ENCODE results near the gene CYBB.

CYBB gene

DNA sequence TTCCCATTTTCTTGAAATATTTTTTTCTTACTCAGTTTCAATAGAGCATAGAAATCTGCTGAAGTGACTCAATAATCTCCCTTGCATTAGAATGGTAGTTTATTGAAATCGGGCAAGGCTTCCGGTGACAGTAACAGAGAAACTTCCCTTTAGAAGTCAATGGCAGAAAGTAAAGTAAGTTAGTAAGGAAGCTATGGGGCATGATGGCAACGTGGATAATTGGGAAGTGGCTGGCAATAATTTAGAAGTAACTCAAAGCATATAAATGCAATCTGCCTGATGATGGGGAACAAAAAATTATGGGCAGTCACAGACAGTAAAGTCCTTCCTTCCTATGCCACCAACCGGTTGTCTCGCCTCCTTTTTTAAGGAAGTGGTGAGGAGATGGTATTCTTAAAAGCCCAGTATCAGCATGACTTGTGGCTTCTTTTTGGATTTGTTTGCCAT, 7.6 kb downstream of the CYBB start:
- DNase-seq (ENCODE audit: extremely low spot score): no peak
- ChIA-PET POLR2A (no interaction called here), CTCF (no interaction called here)
- TF ChIP-seq CTBP1 (IDR thresholded peaks at IDR 0.05; ENCODE audit: borderline replicate concordance) (no peak), FOXK2 (IDR thresholded peaks at IDR 0.05) (no peak), BHLHE40 (IDR thresholded peaks at IDR 0.05; ENCODE audit: borderline replicate concordance) (no peak), HDGF (IDR thresholded peaks at IDR 0.05; ENCODE audit: borderline replicate concordance) (no peak), ELF4 (IDR thresholded peaks at IDR 0.05) (no peak), SUZ12 (IDR thresholded peaks at IDR 0.05) (no peak), PKNOX1 (IDR thresholded peaks at IDR 0.05) (no peak), ARNT (IDR thresholded peaks at IDR 0.05) (no peak), TARDBP (IDR thresholded peaks at IDR 0.05) (no peak), LEF1 (IDR thresholded peaks at IDR 0.05; ENCODE audit: borderline replicate concordance) (no peak)

DNA sequence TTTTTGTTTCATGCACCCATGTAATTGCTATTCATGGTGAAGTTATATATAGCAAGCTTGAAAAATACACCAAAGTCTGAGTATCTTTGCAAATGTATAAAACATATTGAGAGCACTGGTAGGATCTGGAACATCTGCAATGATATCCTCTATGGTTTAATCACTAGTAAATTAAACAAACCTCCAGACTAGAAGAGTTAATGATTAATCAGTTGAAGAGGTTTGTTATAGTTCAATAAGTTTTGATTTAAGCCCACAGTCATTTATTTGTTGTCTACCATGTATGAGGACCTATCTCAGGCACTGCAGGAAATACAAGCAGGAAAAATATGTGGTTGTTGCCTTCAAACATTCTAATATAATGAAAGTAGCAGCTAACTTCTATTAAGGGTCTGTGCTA, 16.5 kb downstream of the CYBB start:
- TF ChIP-seq FOXK2 (IDR thresholded peaks at IDR 0.05) (no peak), PKNOX1 (IDR thresholded peaks at IDR 0.05) (no peak), FOXM1 (IDR thresholded peaks at IDR 0.05; ENCODE audit: borderline replicate concordance) (no peak), SP1 (IDR thresholded peaks at IDR 0.05) (no peak), BHLHE40 (IDR thresholded peaks at IDR 0.05; ENCODE audit: borderline replicate concordance) (no peak)
- no peak for DNase-seq (ENCODE audit: extremely low spot score)
- ChIA-PET POLR2A (no interaction called here), CTCF (no interaction called here)

GRCh38 chrX:37796805-37797204, 16.9 kb downstream of the CYBB start:
- DNase-seq (ENCODE audit: extremely low spot score): no peak
- ChIA-PET POLR2A (no interaction called here), CTCF (no interaction called here)
- no peak for TF ChIP-seq ZNF384 (IDR thresholded peaks at IDR 0.05)
- no peak for TF ChIP-seq ELF4 (IDR thresholded peaks at IDR 0.05)
- TF ChIP-seq PKNOX1 (IDR thresholded peaks at IDR 0.05): no peak
- TF ChIP-seq HDGF (IDR thresholded peaks at IDR 0.05; ENCODE audit: borderline replicate concordance): no peak
- TF ChIP-seq LEF1 (IDR thresholded peaks at IDR 0.05; ENCODE audit: borderline replicate concordance): no peak
- TF ChIP-seq SUZ12 (IDR thresholded peaks at IDR 0.05): no peak
- no peak for TF ChIP-seq CTBP1 (IDR thresholded peaks at IDR 0.05; ENCODE audit: borderline replicate concordance)
- no peak for TF ChIP-seq SP1 (IDR thresholded peaks at IDR 0.05)
- no peak for TF ChIP-seq L3MBTL2 (conservative IDR thresholded peaks at IDR 0.05)
- no peak for TF ChIP-seq FOXM1 (IDR thresholded peaks at IDR 0.05; ENCODE audit: borderline replicate concordance)
- no peak for TF ChIP-seq ARNT (IDR thresholded peaks at IDR 0.05)
- TF ChIP-seq TARDBP (IDR thresholded peaks at IDR 0.05): no peak
- no peak for TF ChIP-seq BHLHE40 (IDR thresholded peaks at IDR 0.05; ENCODE audit: borderline replicate concordance)
- no peak for TF ChIP-seq FOXA1 (IDR thresholded peaks at IDR 0.05)
- TF ChIP-seq NFRKB (IDR thresholded peaks at IDR 0.05): no peak
- TF ChIP-seq FOXK2 (IDR thresholded peaks at IDR 0.05): no peak

GRCh38 chrX:37799936-37800335, 20.1 kb downstream of the CYBB start:
- TF ChIP-seq TARDBP (IDR thresholded peaks at IDR 0.05) (no peak), ZNF384 (IDR thresholded peaks at IDR 0.05) (no peak), LEF1 (IDR thresholded peaks at IDR 0.05; ENCODE audit: borderline replicate concordance) (no peak), FOXA1 (IDR thresholded peaks at IDR 0.05) (no peak), FOXK2 (IDR thresholded peaks at IDR 0.05) (no peak), SP1 (IDR thresholded peaks at IDR 0.05) (no peak), SUZ12 (IDR thresholded peaks at IDR 0.05) (no peak), ELF4 (IDR thresholded peaks at IDR 0.05) (no peak), L3MBTL2 (conservative IDR thresholded peaks at IDR 0.05) (no peak), HDGF (IDR thresholded peaks at IDR 0.05; ENCODE audit: borderline replicate concordance) (no peak), FOXM1 (IDR thresholded peaks at IDR 0.05; ENCODE audit: borderline replicate concordance) (no peak), NFRKB (IDR thresholded peaks at IDR 0.05) (no peak), ARNT (IDR thresholded peaks at IDR 0.05) (no peak), CTBP1 (IDR thresholded peaks at IDR 0.05; ENCODE audit: borderline replicate concordance) (no peak), BHLHE40 (IDR thresholded peaks at IDR 0.05; ENCODE audit: borderline replicate concordance) (no peak)
- no peak for DNase-seq (ENCODE audit: extremely low spot score)
- ChIA-PET POLR2A (no interaction called here), CTCF (no interaction called here)

DNA sequence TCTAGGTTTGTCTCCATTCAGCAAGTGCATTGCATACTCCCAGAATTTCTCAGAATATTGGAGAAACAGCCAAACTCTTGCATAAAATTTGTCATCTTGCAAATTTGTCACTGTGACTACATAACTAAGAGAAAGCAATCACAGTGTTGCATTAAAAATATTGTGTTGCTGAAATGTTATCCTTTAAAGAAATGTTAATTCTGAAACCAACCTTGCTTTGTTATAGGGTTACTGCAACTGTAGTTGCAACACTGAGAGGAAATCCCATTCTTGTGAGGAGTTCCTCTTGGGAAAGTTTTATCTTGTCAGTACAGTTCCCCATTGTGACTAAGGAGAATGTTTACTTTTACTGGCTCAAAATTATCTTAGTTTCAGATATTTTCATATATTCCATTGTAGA, 20.9 kb downstream of the CYBB start:
- ChIA-PET CTCF (no interaction called here), POLR2A (no interaction called here)
- no peak for TF ChIP-seq L3MBTL2 (conservative IDR thresholded peaks at IDR 0.05)
- no peak for TF ChIP-seq BHLHE40 (IDR thresholded peaks at IDR 0.05; ENCODE audit: borderline replicate concordance)
- TF ChIP-seq FOXK2 (IDR thresholded peaks at IDR 0.05): no peak
- no peak for TF ChIP-seq FOXA1 (IDR thresholded peaks at IDR 0.05)
- TF ChIP-seq TARDBP (IDR thresholded peaks at IDR 0.05): no peak
- no peak for TF ChIP-seq ARNT (IDR thresholded peaks at IDR 0.05)
- no peak for TF ChIP-seq FOXM1 (IDR thresholded peaks at IDR 0.05; ENCODE audit: borderline replicate concordance)
- no peak for TF ChIP-seq ELF4 (IDR thresholded peaks at IDR 0.05)
- TF ChIP-seq HDGF (IDR thresholded peaks at IDR 0.05; ENCODE audit: borderline replicate concordance): no peak
- no peak for TF ChIP-seq SUZ12 (IDR thresholded peaks at IDR 0.05)
- TF ChIP-seq LEF1 (IDR thresholded peaks at IDR 0.05; ENCODE audit: borderline replicate concordance): no peak
- TF ChIP-seq SP1 (IDR thresholded peaks at IDR 0.05): no peak
- TF ChIP-seq ZNF384 (IDR thresholded peaks at IDR 0.05): no peak
- no peak for TF ChIP-seq CTBP1 (IDR thresholded peaks at IDR 0.05; ENCODE audit: borderline replicate concordance)
- DNase-seq (ENCODE audit: extremely low spot score): no peak

- TF ChIP-seq CTBP1 (IDR thresholded peaks at IDR 0.05; ENCODE audit: borderline replicate concordance) (no peak), BHLHE40 (IDR thresholded peaks at IDR 0.05; ENCODE audit: borderline replicate concordance) (no peak), SUZ12 (IDR thresholded peaks at IDR 0.05) (no peak), TARDBP (IDR thresholded peaks at IDR 0.05) (no peak), ZNF384 (IDR thresholded peaks at IDR 0.05) (no peak), FOXM1 (IDR thresholded peaks at IDR 0.05; ENCODE audit: borderline replicate concordance) (no peak), L3MBTL2 (conservative IDR thresholded peaks at IDR 0.05) (no peak), ARNT (IDR thresholded peaks at IDR 0.05) (no peak), FOXK2 (IDR thresholded peaks at IDR 0.05) (no peak), NFRKB (IDR thresholded peaks at IDR 0.05) (no peak), HDGF (IDR thresholded peaks at IDR 0.05; ENCODE audit: borderline replicate concordance) (no peak), SP1 (IDR thresholded peaks at IDR 0.05) (no peak), PKNOX1 (IDR thresholded peaks at IDR 0.05) (no peak)
- no peak for DNase-seq (ENCODE audit: extremely low spot score)
- ChIA-PET POLR2A (no interaction called here), CTCF (interaction anchor here (0.5 kb wide), 1 partner anchor 75 kb away, joined by 3 read pairs; no protein-coding TSS in a partner anchor)
Observed at GRCh38 chrX:37802028-37802427, 22.2 kb downstream of the CYBB start.
